ENCODE results near the gene FAM227A.

DNA sequence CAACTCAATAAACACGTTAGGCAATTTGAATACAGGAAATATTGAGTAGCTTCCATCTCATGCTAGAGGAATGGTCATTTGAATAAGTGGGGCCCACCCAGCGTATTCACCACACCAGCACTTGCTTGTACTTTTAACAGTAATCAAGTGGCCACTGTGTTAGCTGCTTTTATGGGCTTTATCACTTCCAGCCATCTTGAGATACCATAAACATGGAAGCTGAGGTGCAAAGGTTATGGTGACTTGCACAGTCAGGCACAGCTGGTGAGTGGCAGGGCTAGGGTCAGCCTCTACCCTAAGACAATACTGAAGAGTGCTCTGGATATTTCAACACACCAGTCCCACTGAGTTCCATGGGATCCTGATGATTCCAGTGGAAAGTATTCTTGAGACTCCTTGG, 37.9 kb upstream of the FAM227A start:
- TF ChIP-seq ZNF274 (IDR thresholded peaks at IDR 0.05; ENCODE audit: low read depth, low read length) (no peak), YY1 (IDR thresholded peaks at IDR 0.05; ENCODE audit: insufficient read depth, insufficient read length) (no peak), SUZ12 (IDR thresholded peaks at IDR 0.05; ENCODE audit: extremely low read depth, insufficient read depth, insufficient read length) (no peak)
